GM18526 (cell line): ENCODE measurements around the gene GRIK4.

Experiments
- POLR2A ChIP-seq: IDR thresholded peaks from 3 replicates; pipeline ENCODE4 v1.6.1; 2011; ENCODE audit not compliant: insufficient read length; ENCODE audit errors: extremely low read depth

Gene GRIK4

GRCh38 chr11:120597250-120598215 is 86.0 kb downstream of the GRIK4 start:
- no peak for TF ChIP-seq POLR2A

- no peak for TF ChIP-seq POLR2A
Measured at GRCh38 chr11:120598517-120599257, 87.1 kb downstream of the GRIK4 start.

- TF ChIP-seq POLR2A, result no peak
Measured at GRCh38 chr11:120599816-120600420, 88.4 kb downstream of the GRIK4 start.

GRCh38 chr11:120601536-120601935 is 90.0 kb downstream of the GRIK4 start:
- TF ChIP-seq POLR2A, result no peak

GRCh38 chr11:120603071-120603470 is 91.5 kb downstream of the GRIK4 start:
- TF ChIP-seq POLR2A, result no peak

- TF ChIP-seq POLR2A, result no peak
Measured at GRCh38 chr11:120605469-120605868, 93.9 kb downstream of the GRIK4 start.

- TF ChIP-seq POLR2A, result no peak
Measured at GRCh38 chr11:120606211-120607010, 94.9 kb downstream of the GRIK4 start.

GRCh38 chr11:120608061-120608460 is 96.5 kb downstream of the GRIK4 start:
- no peak for TF ChIP-seq POLR2A

- no peak for TF ChIP-seq POLR2A
Measured at GRCh38 chr11:120608760-120609211, 97.2 kb downstream of the GRIK4 start.

GRCh38 chr11:120610111-120610510 is 98.6 kb downstream of the GRIK4 start:
- TF ChIP-seq POLR2A, result no peak

GRCh38 chr11:120611581-120611980 is 100.0 kb downstream of the GRIK4 start:
- TF ChIP-seq POLR2A, result no peak

- TF ChIP-seq POLR2A, result peak; percentile 27
Measured at GRCh38 chr11:120612513-120613263, 101.1 kb downstream of the GRIK4 start.

- TF ChIP-seq POLR2A, result no peak
Measured at GRCh38 chr11:120613264-120614226, 102.0 kb downstream of the GRIK4 start.
